ENCODE data around the gene PLA2G4D.

The PLA2G4D gene

DNA sequence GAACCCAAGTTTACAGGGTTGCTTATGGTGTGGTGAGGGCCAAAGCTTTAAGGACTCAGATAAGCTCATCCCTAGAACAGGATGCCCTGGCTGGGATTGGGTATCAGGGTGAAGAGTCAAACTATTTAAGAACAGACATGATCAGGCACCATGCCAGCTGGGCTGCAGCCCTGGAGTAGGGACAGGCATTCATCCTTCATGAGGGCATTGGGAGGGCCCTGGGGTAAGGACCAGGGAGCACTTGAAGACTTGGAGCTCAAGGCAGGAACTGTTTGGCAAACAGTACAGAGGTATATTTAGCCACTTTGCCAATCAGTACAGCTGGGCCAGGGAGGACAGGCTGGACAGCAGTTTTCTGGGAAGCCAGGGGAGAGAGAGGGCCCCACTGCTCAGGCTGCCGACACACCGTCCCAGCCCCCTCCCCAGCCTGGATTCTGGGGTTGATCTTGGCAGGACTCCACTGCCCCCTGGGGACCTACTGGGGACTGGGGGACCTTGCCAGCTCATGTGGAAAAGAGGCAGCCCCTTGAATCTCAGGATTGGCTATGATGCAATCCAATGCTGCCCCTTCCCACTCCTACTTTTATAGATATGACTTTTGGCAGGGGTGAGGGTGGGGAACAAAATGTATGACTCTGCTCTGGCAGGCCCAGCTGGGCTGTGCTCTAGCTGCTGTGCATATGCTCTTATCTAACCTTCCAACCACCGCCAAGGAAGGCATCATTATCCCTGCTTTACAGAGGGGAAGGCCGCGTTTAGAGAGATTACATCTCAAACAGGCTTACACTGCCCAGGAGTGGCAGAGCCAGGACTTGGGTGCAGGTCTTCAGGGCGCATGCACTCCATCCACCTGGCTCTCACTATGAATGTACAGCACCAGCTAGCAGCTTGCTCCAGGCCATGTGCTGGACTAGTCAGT, 75.8 kb downstream of the PLA2G4D start:
- no peak for DNase-seq (ENCODE audit: low read depth)

Data from stimulated activated CD8-positive, alpha-beta memory T cell treated with anti-CD3 and anti-CD28 coated beads, Interleukin-15, amount 100 ng/mL, for 1 hour (primary cell).